Measurements from ENCODE around the gene NADSYN1.

GRCh38 chr11:71433648-71434450 is 19.2 kb upstream of the NADSYN1 start:
- TF ChIP-seq CTCF (IDR thresholded peaks at IDR 0.05; ENCODE audit: low read depth, low read length, poor library complexity, severe bottlenecking), result no peak
- TF ChIP-seq EZH2phosphoT487 (IDR thresholded peaks at IDR 0.05; ENCODE audit: borderline replicate concordance, low read length), result no peak

Measured in DOHH2 (cell line).